ENCODE results near the gene ADAMTS12. TPM values are rescaled to one million over a fixed set of nuclear protein-coding genes. Genes with fewer than 3 reads are reported as not detected.
A peak's percentile ranks its signal among the peaks of the same experiment; 100 is the strongest.

Gene ADAMTS12
- total RNA-seq, 6 experiments from 2014 or later, result 42.2 to 49.7 (median 47.2) TPM

DNA sequence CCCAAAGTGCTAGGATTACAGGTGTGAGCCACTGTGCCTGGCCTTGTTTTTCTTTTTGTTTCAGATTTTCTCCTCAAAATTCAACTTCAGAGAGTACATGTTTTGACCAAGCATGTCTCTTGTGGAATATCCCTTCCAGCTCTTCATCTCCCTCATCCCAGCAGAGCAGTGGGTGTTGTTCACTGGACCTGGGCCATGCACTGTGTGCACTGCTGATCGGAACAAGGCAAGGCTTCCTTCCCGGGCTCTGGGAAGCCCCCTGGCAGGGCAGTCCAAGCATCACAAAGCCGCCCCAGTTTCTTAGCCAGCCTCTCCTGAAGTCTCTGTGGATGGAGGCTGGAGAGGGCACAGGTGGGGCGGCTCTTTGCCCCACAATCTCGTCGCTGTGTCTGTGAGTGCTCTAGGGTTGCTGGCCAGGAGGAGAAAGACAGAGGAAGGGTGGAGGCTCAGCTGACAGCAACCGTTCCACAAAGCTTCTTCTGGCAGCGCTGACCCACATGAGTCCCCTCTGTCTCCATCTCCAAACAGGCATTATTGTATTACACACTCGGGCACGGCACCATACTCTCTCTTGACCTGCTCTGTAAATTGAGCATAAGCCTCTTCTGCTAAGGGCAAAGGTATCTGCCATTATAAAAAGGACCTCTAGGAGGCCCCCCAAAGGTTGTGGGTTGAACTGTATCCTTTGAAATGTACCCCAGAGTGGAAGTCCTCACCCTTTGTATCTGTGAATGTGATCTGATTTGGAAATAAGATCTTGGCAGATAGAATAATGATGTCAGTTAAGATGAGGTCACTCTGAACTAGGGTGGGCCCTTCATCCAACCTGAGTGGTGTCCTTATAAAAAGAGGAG, 361.4 kb downstream of the ADAMTS12 start:
- H3K9me3 Mint-ChIP-seq, result no peaks in the 10 kb centered on the region
- no peaks in the 10 kb centered on the region for H3K4me1 Mint-ChIP-seq (ENCODE audit: low read depth)
- TF ChIP-seq CTCF (IDR thresholded peaks at IDR 0.05), result peak; percentile 32; the same call in 1 of the 2 replicates
- DNase-seq, result no peak
- H3K36me3 Mint-ChIP-seq (ENCODE audit: low read depth), result peaks cover 28% of the 10 kb centered on the region
- no peak overlapping the region for H3K27ac Mint-ChIP-seq
- no peak overlapping the region for H3K4me3 Mint-ChIP-seq
- peaks cover 2% of the 10 kb centered on the region; the same call in 1 of the 2 replicates for H3K27me3 Mint-ChIP-seq (ENCODE audit: insufficient read depth)

GRCh38 chr5:33527696-33528095, 364.1 kb downstream of the ADAMTS12 start:
- no peak for TF ChIP-seq CTCF (IDR thresholded peaks at IDR 0.05)

GRCh38 chr5:33526755-33527154, 365.0 kb downstream of the ADAMTS12 start:
- no peak for DNase-seq
- no peak overlapping the region for H3K27ac Mint-ChIP-seq
- H3K36me3 Mint-ChIP-seq (ENCODE audit: low read depth), result peaks cover 22% of the 10 kb centered on the region
- TF ChIP-seq CTCF (IDR thresholded peaks at IDR 0.05), result no peak
- peaks cover 2% of the 10 kb centered on the region; the same call in 1 of the 2 replicates for H3K27me3 Mint-ChIP-seq (ENCODE audit: insufficient read depth)
- no peaks in the 10 kb centered on the region for H3K4me1 Mint-ChIP-seq (ENCODE audit: low read depth)
- H3K4me3 Mint-ChIP-seq, result no peak overlapping the region
- H3K9me3 Mint-ChIP-seq, result no peaks in the 10 kb centered on the region

More at GRCh38 chr5:33527696-33528095, 364.1 kb downstream of the ADAMTS12 start:
- H3K27me3 Mint-ChIP-seq (ENCODE audit: insufficient read depth), result peaks cover 2% of the 10 kb centered on the region; the same call in 1 of the 2 replicates
- H3K9me3 Mint-ChIP-seq, result no peaks in the 10 kb centered on the region
- DNase-seq, result no peak
- H3K36me3 Mint-ChIP-seq (ENCODE audit: low read depth), result peaks cover 27% of the 10 kb centered on the region
- no peak overlapping the region for H3K4me3 Mint-ChIP-seq
- H3K4me1 Mint-ChIP-seq (ENCODE audit: low read depth), result no peaks in the 10 kb centered on the region
- no peak overlapping the region for H3K27ac Mint-ChIP-seq

DNA sequence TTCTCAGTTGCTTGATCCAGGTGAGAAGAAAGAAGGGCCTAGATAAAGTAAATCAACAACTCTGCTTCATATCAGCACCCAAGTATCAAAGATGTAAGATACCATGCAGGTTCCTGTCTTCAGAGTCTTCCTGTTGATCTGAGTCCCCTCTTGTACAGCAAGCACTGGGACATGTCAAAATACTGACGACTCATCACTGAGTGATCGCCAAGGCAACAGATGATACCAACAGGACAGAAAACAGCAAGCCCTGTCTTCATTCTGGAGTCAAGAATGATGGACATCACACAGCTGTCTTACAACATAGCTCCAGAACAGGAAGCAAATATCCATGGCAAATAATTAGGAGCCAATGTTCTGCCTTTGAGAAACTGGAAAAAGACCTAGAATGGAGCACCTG, 367.3 kb downstream of the ADAMTS12 start:
- Mint-ChIP-seq H3K4me3 (no peak overlapping the region), H3K4me1 (ENCODE audit: low read depth) (no peaks in the 10 kb centered on the region), H3K27ac (no peak overlapping the region), H3K36me3 (ENCODE audit: low read depth) (peaks cover 9% of the 10 kb centered on the region; the same call in 1 of the 2 replicates), H3K9me3 (no peaks in the 10 kb centered on the region), H3K27me3 (ENCODE audit: insufficient read depth) (no peaks in the 10 kb centered on the region; the same call in 1 of the 2 replicates)
- no peak for TF ChIP-seq CTCF (IDR thresholded peaks at IDR 0.05)
- DNase-seq, result no peak

DNA sequence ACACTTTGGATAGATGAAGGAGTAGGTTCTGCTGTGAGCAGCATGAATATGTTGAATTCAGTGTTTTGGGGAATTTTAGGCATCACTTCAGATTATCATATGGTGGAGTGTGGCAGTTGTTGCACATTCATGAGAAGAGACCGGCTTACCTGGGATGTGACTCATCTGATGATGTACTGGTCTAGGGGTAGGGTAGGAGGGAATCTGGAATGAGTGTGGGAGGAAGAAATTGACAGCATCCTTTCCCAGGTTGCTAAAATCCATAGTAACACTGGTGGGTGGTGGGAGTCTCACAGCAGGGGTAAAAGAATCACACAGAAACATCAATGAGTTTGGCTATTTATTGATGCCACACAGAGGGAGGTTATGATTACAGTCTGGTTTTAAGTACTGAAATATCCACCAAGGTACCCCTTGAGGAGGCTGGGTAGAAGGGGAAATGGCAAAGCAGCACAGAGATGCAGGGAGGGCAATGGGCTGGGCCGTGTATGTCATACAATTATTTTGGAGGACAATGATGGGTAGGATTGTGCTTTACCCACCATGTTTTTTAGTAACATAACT, 368.5 kb downstream of the ADAMTS12 start:
- H3K4me3 Mint-ChIP-seq, result no peak overlapping the region
- H3K9me3 Mint-ChIP-seq, result no peaks in the 10 kb centered on the region
- no peaks in the 10 kb centered on the region for H3K4me1 Mint-ChIP-seq (ENCODE audit: low read depth)
- no peaks in the 10 kb centered on the region; the same call in none of the 2 replicates for H3K27me3 Mint-ChIP-seq (ENCODE audit: insufficient read depth)
- no peak for TF ChIP-seq CTCF (IDR thresholded peaks at IDR 0.05)
- DNase-seq, result no peak
- H3K27ac Mint-ChIP-seq, result no peak overlapping the region
- H3K36me3 Mint-ChIP-seq (ENCODE audit: low read depth), result peaks cover 9% of the 10 kb centered on the region; the same call in 1 of the 2 replicates
